ENCODE data around the gene GRXCR1. TPM values are rescaled to one million over a fixed set of nuclear protein-coding genes. Genes with fewer than 3 reads are reported as not detected.

Gene GRXCR1
- total and polyA plus RNA-seq, 2 experiments from 2014 or later: not detected

- no peak for TF ChIP-seq NANOG (IDR thresholded peaks at IDR 0.05; ENCODE audit: borderline replicate concordance)
- TF ChIP-seq, protein P1, sequence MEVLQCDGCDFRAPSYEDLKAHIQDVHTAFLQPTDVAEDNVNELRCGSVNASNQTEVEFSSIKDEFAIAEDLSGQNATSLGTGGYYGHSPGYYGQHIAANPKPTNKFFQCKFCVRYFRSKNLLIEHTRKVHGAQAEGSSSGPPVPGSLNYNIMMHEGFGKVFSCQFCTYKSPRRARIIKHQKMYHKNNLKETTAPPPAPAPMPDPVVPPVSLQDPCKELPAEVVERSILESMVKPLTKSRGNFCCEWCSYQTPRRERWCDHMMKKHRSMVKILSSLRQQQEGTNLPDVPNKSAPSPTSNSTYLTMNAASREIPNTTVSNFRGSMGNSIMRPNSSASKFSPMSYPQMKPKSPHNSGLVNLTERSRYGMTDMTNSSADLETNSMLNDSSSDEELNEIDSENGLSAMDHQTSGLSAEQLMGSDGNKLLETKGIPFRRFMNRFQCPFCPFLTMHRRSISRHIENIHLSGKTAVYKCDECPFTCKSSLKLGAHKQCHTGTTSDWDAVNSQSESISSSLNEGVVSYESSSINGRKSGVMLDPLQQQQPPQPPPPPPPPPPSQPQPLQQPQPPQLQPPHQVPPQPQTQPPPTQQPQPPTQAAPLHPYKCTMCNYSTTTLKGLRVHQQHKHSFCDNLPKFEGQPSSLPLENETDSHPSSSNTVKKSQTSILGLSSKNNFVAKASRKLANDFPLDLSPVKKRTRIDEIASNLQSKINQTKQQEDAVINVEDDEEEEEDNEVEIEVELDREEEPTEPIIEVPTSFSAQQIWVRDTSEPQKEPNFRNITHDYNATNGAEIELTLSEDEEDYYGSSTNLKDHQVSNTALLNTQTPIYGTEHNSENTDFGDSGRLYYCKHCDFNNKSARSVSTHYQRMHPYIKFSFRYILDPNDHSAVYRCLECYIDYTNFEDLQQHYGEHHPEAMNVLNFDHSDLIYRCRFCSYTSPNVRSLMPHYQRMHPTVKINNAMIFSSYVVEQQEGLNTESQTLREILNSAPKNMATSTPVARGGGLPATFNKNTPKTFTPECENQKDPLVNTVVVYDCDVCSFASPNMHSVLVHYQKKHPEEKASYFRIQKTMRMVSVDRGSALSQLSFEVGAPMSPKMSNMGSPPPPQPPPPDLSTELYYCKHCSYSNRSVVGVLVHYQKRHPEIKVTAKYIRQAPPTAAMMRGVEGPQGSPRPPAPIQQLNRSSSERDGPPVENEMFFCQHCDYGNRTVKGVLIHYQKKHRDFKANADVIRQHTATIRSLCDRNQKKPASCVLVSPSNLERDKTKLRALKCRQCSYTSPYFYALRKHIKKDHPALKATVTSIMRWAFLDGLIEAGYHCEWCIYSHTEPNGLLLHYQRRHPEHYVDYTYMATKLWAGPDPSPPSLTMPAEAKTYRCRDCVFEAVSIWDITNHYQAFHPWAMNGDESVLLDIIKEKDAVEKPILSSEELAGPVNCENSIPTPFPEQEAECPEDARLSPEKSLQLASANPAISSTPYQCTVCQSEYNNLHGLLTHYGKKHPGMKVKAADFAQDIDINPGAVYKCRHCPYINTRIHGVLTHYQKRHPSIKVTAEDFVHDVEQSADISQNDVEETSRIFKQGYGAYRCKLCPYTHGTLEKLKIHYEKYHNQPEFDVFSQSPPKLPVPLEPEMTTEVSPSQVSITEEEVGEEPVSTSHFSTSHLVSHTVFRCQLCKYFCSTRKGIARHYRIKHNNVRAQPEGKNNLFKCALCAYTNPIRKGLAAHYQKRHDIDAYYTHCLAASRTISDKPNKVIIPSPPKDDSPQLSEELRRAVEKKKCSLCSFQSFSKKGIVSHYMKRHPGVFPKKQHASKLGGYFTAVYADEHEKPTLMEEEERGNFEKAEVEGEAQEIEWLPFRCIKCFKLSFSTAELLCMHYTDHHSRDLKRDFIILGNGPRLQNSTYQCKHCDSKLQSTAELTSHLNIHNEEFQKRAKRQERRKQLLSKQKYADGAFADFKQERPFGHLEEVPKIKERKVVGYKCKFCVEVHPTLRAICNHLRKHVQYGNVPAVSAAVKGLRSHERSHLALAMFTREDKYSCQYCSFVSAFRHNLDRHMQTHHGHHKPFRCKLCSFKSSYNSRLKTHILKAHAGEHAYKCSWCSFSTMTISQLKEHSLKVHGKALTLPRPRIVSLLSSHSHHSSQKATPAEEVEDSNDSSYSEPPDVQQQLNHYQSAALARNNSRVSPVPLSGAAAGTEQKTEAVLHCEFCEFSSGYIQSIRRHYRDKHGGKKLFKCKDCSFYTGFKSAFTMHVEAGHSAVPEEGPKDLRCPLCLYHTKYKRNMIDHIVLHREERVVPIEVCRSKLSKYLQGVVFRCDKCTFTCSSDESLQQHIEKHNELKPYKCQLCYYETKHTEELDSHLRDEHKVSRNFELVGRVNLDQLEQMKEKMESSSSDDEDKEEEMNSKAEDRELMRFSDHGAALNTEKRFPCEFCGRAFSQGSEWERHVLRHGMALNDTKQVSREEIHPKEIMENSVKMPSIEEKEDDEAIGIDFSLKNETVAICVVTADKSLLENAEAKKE (CRISPR knock-in tag; IDR thresholded peaks at IDR 0.05): no peak
Measured at GRCh38 chr4:42925921-42926320, 33.4 kb downstream of the GRXCR1 start (continued).

- Histone ChIP-seq H4K20me1 (replicated peaks; ENCODE audit: insufficient read depth) (no peaks in the 10 kb centered on the region), H3K27me3 (ENCODE audit: insufficient read depth) (no peaks in the 10 kb centered on the region), H3K36me3 (ENCODE audit: insufficient read depth) (no peaks in the 10 kb centered on the region), H2AFZ (no peak overlapping the region), H3F3A (replicated peaks; ENCODE audit: low read depth) (no peaks in the 10 kb centered on the region), H3K4me3 (no peak overlapping the region), H3K9me2 (ENCODE audit: insufficient read depth) (peaks cover 20% of the 10 kb centered on the region), H3K27ac (ENCODE audit: low read depth) (no peak overlapping the region), H3K4me1 (ENCODE audit: insufficient read depth) (no peaks in the 10 kb centered on the region), H3K79me2 (replicated peaks; ENCODE audit: insufficient read depth) (no peaks in the 10 kb centered on the region), H3K4me2 (no peak overlapping the region)
- TF ChIP-seq NANOG (IDR thresholded peaks at IDR 0.05; ENCODE audit: borderline replicate concordance): no peak
- TF ChIP-seq, protein P1 (CRISPR knock-in tag; IDR thresholded peaks at IDR 0.05): no peak
- TF ChIP-seq POLR2AphosphoS5 (IDR thresholded peaks at IDR 0.05; ENCODE audit: low read depth): no peak
- no peak for DNase-seq (ENCODE audit: low spot score)
- Mint-ChIP-seq H3K27me3 (ENCODE audit: insufficient read depth, low read depth, poor library complexity) (no peaks in the 10 kb centered on the region), H3K9me3 (no peaks in the 10 kb centered on the region), H3K36me3 (ENCODE audit: low read depth) (no peaks in the 10 kb centered on the region), H3K4me1 (no peaks in the 10 kb centered on the region; the same call in 2 of the 3 replicates), H3K4me3 (no peak overlapping the region), H3K27ac (no peak overlapping the region)
- no peak for ATAC-seq
Measured at GRCh38 chr4:42927946-42928345, 35.4 kb downstream of the GRXCR1 start.
